Adrenal gland (tissue), 12 donors: Measurements from ENCODE around the gene PCDHGA8. TPM values are rescaled to one million over a fixed set of nuclear protein-coding genes. Genes with fewer than 3 reads are reported as not detected.

Source experiments
- DNase-seq, 7 donors: peaks; one replicate each; pipeline ENCODE4 v3.0.0-alpha.2; 2019 to 2020
- H3K27ac ChIP-seq, 5 donors: fragments of 200-600 bp; sonication (generic) in 4 of 5; 1 replicate in 3 of 5; 2 replicates in 2 of 5; pipeline versions ENCODE4 v1.5.1 to v1.8.0; 2016 to 2020; ENCODE audit warnings: mild to moderate bottlenecking in 1 of 5
- H3K27me3 ChIP-seq: fragments of 200-600 bp; 2 replicates; pipeline ENCODE4 v1.8.0; 2021
- H3K36me3 ChIP-seq, 2 donors: fragments of 200-600 bp; replicated peaks in 1 of 2; 1 replicate in 1 of 2; 2 replicates in 1 of 2; pipeline versions ENCODE4 v1.5.1 to v1.8.0; 2018 to 2022
- H3K4me1 ChIP-seq, 2 donors: fragments of 200-600 bp; replicated peaks in 1 of 2; 1 replicate in 1 of 2; 2 replicates in 1 of 2; pipeline versions ENCODE4 v1.5.1 to v1.8.0; 2018 to 2021
- H3K4me3 ChIP-seq, 4 donors: fragments of 200-600 bp; sonication (generic) in 3 of 4; one replicate each; pipeline ENCODE4 v1.5.1; 2016 to 2018
- H3K9me3 ChIP-seq, 3 donors: fragments of 200-600 bp; sonication (generic) in 1 of 3; replicated peaks in 1 of 3; 1 replicate in 2 of 3; 2 replicates in 1 of 3; pipeline versions ENCODE4 v1.5.1 to v1.8.0; 2016 to 2021
- CTCF ChIP-seq, 6 experiments: fragments of 450-650 bp in 4 of 6; fragments of 200-600 bp in 2 of 6; sonication (generic) in 1 of 6; IDR thresholded peaks; 1 replicate in 5 of 6; 2 replicates in 1 of 6; pipeline versions ENCODE4 v1.5.1 to v1.8.0; 2016 to 2021; ENCODE audit warnings: antibody characterized with exemption in 6 of 6, mild to moderate bottlenecking in 2 of 6, moderate library complexity in 1 of 6
- POLR2A ChIP-seq, 2 donors: fragments of 450-650 bp; IDR thresholded peaks; one replicate each; pipeline ENCODE4 v1.6.1; 2017; ENCODE audit warnings: antibody characterized with exemption in 2 of 2, mild to moderate bottlenecking in 2 of 2, moderate library complexity in 1 of 2
- WGBS, 4 donors: extraction: QIAGEN DNeasy Blood & Tissue Kit in 2 of 4; methylation state at CpG; one replicate each; pipeline versions ENCODE4 v1.1.5 to v1.1.7; 2013 to 2017; 5-methylcytosine and 5-hydroxymethylcytosine counted together
- intact Hi-C, 2 donors: fragments of 100-400 bp; cut with DNase I; formaldehyde crosslinking; loops; one replicate each; pipeline versions ENCODE4 v1.14.1 to v1.15.0; 2022 to 2023
- polyA plus RNA-seq, 3 donors: library from polyadenylated mRNA; stranded (reverse); fragments of 200-250 nt in 2 of 3; fragments of 350-450 nt in 1 of 3; fragmentation: Illumina TruSeq in 1 of 3; extraction: RNeasy Lipid Tissue Mini Kit (QIAGEN cat#74804) in 1 of 3; gene quantifications; one replicate each; pipeline ENCODE4 v1.2.3, GENCODE V29; 2013 to 2014
- total RNA-seq, 9 donors: library from RNA; depleted of rRNA in 4 of 9; stranded (reverse); fragments of >200 nt in 4 of 9; fragments of 120-200 nt in 1 of 9; fragmentation: NEBNext Ultra II Directional in 1 of 9; extraction: Animal tissue kit (Norgen Biotek cat#: 25700) in 1 of 9; gene quantifications; one replicate each; pipeline versions ENCODE4 v1.1.0 to v1.2.4, GENCODE V29; 2013 to 2023
- donor health status: healthy with polysubstance abuse.
- donor health status: Bipolar disorder and iron deficiency.
- donor health status: DM: yes; HTN: yes; CAD: no.
- donor health status: DM: no; HTN: no; CAD: no.
- donor health status: DM: no; HTN: no; CAD: no.
- donor health status: DM: yes; HTN: yes; CAD: no.

The PCDHGA8 gene
- total and polyA plus RNA-seq, 12 donors = 0.06 to 4.0 (median 0.82) TPM

GRCh38 chr5:141421489-141421855 is 29.0 kb downstream of the PCDHGA8 start:
- no peak for TF ChIP-seq CTCF (IDR thresholded peaks at IDR 0.05)
- TF ChIP-seq POLR2A (IDR thresholded peaks at IDR 0.05) = no peak
- intact Hi-C loops = loop anchor here in 1 of 2 donors (10.0 kb wide), 1 partner anchor 103 kb away; no protein-coding TSS in a partner anchor
- Histone ChIP-seq H3K27me3 (no peaks in the 10 kb centered on the region), H3K27ac (no peak overlapping the region), H3K4me3 (peak overlapping the region in 1 of 4 donors; percentile 40), H3K36me3 (no peaks in the 10 kb centered on the region), H3K4me1 (no peaks in the 10 kb centered on the region), H3K9me3 (peaks cover 0 to 86% (median 26%) of the 10 kb centered on the region in 3 donors)
- no peak for DNase-seq
- 7 to 8% (median 7%) methylated on average over 10 to 13 of the region's 13 CpGs for WGBS, 4 donors

GRCh38 chr5:141422742-141423291 is 30.4 kb downstream of the PCDHGA8 start:
- H3K4me3 ChIP-seq = no peak overlapping the region
- H3K9me3 ChIP-seq = peaks cover 0 to 96% (median 26%) of the 10 kb centered on the region in 3 donors
- no peaks in the 10 kb centered on the region for H3K4me1 ChIP-seq
- no peak overlapping the region for H3K27ac ChIP-seq
- WGBS, 4 donors = 17 to 28% (median 20%) methylated on average over 1 to 42 of the region's 42 CpGs
- intact Hi-C loops = loop anchor here in 1 of 2 donors (10.0 kb wide), 1 partner anchor 102 kb away; no protein-coding TSS in a partner anchor
- DNase-seq = no peak
- no peaks in the 10 kb centered on the region for H3K27me3 ChIP-seq
- TF ChIP-seq POLR2A (IDR thresholded peaks at IDR 0.05) (no peak), CTCF (IDR thresholded peaks at IDR 0.05) (no peak)
- H3K36me3 ChIP-seq = no peaks in the 10 kb centered on the region

GRCh38 chr5:141427783-141428426 is 35.5 kb downstream of the PCDHGA8 start:
- H3K36me3 ChIP-seq = no peaks in the 10 kb centered on the region
- peaks cover 0 to 7% of the 10 kb centered on the region in 2 donors for H3K4me1 ChIP-seq
- no peak overlapping the region for H3K27ac ChIP-seq
- peaks cover 3 to 79% (median 18%) of the 10 kb centered on the region in 3 donors for H3K9me3 ChIP-seq
- WGBS, 4 donors = 37 to 44% (median 39%) methylated on average over 14 to 53 of the region's 53 CpGs
- no peak for DNase-seq
- no peaks in the 10 kb centered on the region for H3K27me3 ChIP-seq
- TF ChIP-seq CTCF (IDR thresholded peaks at IDR 0.05) = no peak
- TF ChIP-seq POLR2A (IDR thresholded peaks at IDR 0.05) = no peak
- no peak overlapping the region for H3K4me3 ChIP-seq
- intact Hi-C loops = loop anchor here in 1 of 2 donors (10.0 kb wide), 1 partner anchor 97 kb away; no protein-coding TSS in a partner anchor

- intact Hi-C loops = no loop called here
- Histone ChIP-seq H3K4me3 (peak within 1 kb of the TSS in 2 of 4 donors; percentile 9 to 14), H3K27ac (peak within 1 kb of the TSS in 3 of 5 donors; percentile 24 to 81 (median 42)), H3K27me3 (no peaks in the 10 kb centered on the region), H3K9me3 (peaks cover 2 to 56% (median 3%) of the 10 kb centered on the region in 3 donors), H3K4me1 (peaks cover 0 to 7% of the 10 kb centered on the region in 2 donors), H3K36me3 (no peaks in the 10 kb centered on the region)
- TF ChIP-seq CTCF (IDR thresholded peaks at IDR 0.05) (peak; percentile 39 to 78 (median 65)), POLR2A (IDR thresholded peaks at IDR 0.05) (peak in 1 of 2 donors; percentile 37)
- 8 to 17% (median 12%) methylated on average over 32 to 33 of the region's 33 CpGs for WGBS, 4 donors
- DNase-seq = peak; percentile 58 to 89 (median 76)
These were observed 38.1 kb downstream of the PCDHGA8 start, which contains the start of gene PCDHGA12 for GRCh38 chr5:141430332-141431113. TSS of gene PCDHGA12 (plus strand) at chr5:141430507. CDS start at chr5:141430760, 253 bp downstream.
